Femur (tissue), 1 donor: ENCODE measurements around the gene DNM3.
"Not testable (repeated sequence)": the region's sequence is repeated elsewhere in the genome, so short reads cannot be mapped to it uniquely, and the experiment has no call there.

Experiments
- DNase-seq: peaks from one replicate; pipeline ENCODE4 v3.0.0-alpha.2; 2017

DNM3 gene

GRCh38 chr1:172344444-172344843 is 503.1 kb downstream of the DNM3 start:
- peak; percentile 64 for DNase-seq

- no peak for DNase-seq
Observed at GRCh38 chr1:172345077-172345476, 503.8 kb downstream of the DNM3 start.

DNA sequence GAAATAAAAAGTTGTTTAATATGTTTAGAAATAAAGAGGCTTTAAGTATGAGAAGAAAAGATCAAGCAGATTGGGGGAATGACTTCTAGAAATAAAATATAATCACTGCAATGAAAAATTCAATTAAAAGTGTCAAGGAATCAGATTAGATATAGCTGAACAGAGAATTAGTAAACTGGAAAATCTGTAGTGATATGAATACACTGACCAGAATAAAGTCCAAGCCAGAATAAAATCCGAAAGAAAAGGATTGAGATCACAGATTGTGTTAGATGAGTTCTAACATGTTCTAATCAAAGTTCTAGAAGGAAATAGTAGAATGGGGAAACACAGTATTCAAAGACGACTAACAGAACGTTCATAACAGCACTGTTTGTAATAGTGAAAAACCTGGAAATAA is 506.1 kb downstream of the DNM3 start:
- DNase-seq = no peak

DNA sequence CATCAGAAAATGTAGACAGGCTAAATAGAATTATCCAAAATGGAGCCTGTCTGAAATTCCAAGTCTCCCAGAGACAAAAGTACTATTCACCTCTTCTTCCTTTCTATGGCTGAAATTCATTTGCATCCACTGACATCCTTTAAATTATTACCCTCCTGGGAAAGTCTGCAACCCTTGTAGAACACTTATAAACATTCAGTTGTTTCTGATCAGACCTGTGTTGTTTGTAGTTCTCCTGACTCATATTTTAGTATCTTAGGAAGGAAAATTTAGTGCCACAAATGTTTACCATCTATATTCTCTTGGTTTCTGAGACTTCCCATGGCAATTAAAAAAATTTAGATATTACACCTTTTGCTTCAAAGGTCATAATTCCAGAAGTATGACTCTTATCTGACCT is 509.6 kb downstream of the DNM3 start:
- no peak for DNase-seq

GRCh38 chr1:172351346-172351745 is 510.0 kb downstream of the DNM3 start:
- DNase-seq = peak; percentile 42

GRCh38 chr1:172351754-172352161 is 510.5 kb downstream of the DNM3 start:
- peak; percentile 59 for DNase-seq

DNA sequence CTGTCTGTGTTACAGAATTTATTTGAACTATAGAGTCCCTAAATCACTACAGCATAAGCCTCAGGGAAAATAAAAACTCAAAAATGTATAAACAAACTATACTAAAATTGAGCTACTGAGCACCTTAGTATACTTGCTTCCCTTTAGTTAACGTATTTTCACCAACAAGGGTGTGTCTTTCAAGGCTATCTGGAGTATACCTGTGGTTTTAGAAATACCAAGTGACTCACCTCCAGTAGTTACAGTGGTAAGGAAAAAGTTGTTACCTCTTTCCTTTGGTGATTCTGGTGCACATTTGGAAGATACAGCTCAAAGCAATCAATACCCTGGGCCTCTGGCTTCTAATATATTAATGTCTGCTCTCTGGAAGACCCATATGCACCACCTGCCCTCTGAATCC is 511.1 kb downstream of the DNM3 start:
- no peak for DNase-seq

DNA sequence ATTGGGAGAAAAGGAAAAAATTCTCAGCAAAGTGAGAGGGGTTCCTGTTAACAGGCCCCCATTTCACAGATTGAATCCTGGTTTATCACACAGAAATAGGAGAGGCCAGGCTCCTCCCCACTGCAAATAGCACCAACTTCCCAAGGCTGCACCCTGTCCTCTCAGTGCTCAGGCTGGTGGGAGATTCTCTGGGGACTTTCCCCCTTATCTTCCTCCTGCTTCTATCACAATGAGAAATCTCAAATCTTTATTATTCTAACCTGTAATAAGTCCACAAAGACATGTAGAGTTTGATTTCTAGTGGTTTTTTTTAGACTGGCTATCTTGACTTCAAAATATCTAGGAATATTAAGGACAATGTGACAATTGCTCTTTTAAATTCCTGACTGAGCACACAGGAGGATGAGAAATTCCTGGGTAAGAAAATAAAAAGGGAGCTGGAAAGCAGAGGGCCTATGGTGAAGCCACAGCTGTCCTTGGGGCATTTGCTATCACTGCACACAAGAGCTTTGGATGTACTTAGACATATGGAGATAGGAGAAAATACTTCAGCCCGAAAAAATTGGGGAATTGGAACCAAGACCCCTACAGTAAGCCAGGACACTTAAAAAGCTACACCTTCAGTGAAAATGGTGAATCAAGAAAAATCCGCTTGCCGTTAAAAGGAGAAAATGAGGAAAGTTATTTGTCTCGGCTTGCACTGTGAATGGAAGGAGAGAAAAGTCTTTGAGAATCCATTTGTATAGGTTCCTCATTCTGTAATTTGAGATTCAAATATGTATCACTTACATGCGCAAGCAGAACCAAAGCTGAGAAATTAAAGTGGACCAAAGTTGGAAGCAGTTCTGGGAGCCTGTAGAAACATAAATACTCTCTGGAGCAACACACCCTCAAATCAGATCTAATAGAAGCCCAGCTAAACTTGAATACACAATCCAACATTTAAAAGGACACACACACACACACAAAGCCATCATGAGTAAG is 513.3 kb downstream of the DNM3 start:
- DNase-seq = no peak

DNA sequence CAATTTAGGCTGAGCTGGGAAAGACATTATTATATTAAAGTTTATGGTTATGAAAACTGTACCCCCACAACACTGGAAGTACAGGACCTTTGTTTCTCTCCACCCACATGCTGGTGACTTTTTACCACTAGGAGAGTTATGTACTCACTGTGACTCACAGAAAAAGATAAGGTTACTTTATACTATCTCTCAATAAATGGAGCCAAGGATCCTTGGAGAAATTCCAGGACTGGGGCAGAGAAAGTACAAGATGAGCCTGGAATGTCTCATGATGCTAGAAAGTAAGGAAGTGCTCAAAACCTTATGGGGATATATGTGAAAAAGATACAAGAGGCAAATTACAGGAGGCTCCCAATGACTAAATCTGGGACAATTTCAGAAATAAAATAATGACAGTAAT is 515.3 kb downstream of the DNM3 start:
- DNase-seq = no peak

DNA sequence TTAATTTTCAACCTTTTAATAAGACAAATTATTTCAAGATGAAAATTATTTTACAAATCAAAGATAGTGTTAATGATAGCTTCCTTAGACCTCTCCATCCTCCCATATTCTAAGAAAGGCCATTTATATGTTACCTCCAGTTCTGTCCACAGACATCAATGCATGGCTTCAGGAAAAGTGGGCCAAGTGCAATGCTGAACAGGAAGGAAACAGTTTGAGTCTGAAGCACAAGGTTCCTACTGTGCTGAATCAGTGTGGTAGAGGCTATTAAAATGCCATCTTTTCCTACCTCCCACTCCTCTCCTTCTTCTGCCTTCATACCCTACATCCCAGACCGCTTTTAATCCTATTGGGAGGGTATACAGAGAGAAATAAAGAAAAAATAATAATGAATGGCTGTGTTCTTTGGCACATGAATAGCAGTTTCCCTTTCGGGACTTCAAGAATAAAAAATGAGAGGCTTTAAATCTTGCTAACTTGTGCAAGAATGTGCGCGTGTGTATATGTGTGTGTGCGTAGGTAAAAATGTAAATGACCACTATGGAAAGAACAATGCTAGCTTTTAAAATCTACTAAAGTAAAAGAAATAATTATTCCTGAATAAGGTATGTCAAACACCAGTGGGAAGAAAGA is 516.6 kb downstream of the DNM3 start:
- peak; percentile 29 for DNase-seq

DNA sequence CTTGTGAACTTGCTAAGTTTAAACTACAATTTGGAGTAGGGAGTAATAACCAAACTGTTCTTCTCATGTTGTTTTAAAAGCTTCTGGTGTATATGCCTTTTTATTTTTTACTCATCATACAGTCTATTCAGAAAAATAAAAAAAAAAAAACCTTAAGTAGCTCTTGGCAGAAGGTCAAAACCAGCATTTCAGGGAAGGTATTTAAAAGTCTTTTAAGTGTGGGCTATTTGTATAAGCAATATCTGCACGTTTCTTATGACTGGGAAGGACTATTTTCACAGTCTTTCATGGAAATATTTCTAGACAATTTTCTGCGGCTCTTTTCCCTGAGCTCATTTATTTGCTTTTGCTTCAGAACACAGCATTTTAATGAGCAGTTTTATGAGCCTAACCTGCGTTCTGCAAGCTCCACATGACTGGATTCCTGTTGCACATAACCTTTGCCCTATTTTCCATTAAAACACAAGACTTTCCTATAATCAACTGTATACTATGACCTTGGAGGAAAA is 518.2 kb downstream of the DNM3 start:
- no peak for DNase-seq

DNA sequence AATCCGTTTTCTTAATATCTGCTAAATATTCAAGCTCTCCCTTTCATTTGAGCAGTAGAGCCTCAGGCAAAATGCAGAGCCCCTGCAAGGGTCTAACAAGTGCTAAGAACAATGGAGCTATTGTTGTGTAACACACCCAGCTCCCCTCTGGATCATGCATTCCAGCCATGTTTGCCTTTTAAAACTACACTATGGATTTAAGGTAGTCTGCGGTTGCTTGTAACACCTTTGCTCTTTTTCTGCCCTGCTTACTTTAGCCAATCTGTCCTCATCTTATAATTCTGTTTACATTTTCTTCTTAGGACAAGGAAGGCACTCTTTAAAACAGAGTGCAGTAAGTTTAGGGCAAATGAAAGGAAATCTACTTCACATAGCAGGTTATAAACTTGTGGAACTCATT is 519.2 kb downstream of the DNM3 start:
- no peak for DNase-seq

DNA sequence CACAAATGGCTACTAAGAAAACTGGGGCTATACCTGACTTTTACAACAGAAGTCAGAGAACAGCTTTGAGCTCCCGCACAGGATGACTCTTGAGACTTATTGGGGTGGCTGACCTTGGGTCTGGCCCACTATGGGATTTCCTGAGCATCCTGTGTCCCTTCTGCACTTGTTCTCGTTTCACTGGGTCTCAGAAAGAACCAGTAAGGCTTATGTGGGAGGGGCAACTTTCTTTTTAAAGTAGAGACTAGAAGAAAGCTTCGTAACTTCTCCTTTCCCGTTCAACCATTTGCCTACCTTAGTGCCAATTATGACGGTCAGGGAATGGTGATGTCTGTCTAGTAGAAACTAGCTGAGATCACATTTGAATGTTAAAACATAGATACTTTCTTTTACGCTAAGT is 519.7 kb downstream of the DNM3 start:
- no peak for DNase-seq

GRCh38 chr1:172363852-172364251 is 522.6 kb downstream of the DNM3 start:
- no peak for DNase-seq

GRCh38 chr1:172371646-172372045 is 530.3 kb downstream of the DNM3 start:
- DNase-seq = not testable (repeated sequence)

DNA sequence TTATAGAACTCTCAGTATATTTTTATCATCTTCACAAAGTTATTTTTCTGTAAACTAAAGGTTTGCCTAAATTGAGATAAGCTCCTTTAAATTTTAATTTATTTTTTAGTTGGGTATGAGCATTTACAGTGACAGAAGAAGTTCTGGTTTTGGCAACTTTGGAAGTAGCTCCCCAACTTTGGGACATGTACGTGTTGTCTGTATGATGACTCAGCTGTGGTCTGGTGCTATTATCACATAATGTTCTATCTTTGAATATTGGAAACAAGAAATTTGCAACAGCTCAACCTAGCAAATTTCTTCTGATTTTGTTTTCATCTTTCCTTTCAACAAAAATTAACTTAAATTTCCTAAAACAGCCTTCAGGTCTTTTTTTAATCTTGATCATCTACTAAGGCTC is 532.6 kb downstream of the DNM3 start:
- no peak for DNase-seq

DNA sequence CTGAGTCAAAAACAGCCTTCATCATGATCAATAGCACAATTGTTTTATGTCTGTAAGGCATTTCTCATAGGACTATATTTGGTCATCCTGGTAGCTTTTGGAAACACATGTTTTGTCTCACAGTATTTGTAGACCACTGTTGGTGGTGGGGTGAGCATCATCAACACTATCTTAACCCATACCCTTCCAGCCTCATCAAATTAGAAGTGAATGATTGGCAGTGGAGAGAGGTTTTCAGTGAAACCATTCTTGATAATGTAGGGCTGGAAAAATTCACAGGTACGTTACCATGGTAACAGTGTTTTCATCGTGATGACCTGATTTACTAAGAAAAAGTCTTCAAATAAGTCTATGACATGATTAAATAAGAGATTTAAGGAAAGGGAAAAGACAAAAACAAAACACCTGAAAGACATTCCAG is 533.9 kb downstream of the DNM3 start:
- no peak for DNase-seq

DNA sequence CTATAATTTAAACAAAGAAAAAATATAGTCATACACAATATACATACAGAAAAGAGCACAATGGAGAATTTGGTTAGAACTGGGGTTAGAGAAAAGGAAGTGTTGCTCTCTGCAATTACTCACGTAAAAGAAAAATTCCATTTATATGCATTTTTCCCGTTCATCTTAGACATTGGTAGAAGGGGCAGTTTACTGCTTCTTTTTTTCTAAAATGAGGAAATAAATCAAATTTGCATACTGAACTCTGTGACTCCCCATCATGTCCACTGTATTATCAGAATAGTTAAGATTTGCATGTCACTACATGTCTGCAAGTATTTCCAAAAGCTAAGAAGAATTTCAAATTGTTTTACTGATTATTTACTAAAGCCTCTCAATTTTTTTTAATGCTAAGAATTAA is 535.1 kb downstream of the DNM3 start:
- no peak for DNase-seq

GRCh38 chr1:172377565-172377964 is 536.3 kb downstream of the DNM3 start:
- DNase-seq = no peak

- no peak for DNase-seq
Observed at GRCh38 chr1:172378109-172378760, 536.9 kb downstream of the DNM3 start.

DNA sequence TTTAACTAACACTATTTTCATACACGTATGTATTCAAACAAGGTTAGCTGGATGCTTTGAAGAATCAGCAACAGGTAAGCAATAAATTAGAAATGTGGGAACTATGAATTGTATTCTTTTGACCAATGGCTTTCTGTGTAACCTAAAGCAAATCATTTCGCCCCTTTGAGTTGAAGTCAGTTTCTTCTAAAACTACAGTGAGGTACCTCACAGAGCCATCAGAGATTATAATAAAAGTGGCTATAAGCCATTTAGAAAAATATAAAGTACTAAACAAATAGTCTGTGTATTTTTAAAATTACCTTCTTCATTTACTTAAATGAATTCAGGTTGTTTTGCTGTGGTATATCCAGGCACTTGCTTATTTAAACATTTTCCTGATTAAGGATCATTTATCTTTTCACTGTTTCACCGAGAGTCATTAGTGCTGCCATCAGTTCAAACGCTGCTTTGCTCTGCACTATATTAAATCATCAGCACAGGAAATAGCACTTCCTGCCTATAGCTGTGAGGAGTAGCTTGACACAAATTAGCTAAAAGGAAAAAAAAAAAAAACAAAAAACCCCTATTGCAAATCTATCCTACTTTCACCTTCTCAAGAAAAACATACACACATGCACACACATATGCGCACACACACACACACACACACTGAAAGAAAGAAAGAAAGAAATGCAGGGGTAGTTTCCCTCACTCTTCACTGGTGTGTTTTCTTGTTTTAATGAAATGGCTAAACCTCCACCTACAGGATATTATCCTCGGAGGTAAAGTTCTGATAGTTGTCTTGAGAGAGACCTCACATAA is 539.3 kb downstream of the DNM3 start:
- DNase-seq = no peak

DNA sequence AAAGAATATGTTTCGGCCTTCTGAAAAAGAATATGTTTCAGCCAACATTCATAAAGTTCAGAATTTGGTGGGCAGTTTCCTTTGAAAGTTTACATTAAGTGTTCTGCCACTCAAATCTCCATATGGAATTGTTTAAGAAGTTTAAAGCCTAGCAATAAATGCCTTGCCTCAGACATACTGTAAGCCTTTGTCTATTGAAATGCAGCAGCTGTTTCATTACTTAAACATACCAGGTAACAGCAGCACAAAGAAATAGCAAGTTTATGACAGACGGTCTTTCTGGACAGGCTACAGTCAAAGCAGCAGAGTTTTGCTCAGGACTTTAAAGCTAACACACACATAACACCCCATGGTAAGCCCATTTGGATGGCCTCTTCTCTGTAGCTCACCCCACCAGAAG is 540.6 kb downstream of the DNM3 start:
- no peak for DNase-seq

GRCh38 chr1:172382406-172382805 is 541.1 kb downstream of the DNM3 start:
- no peak for DNase-seq
